K562 (cell line): ENCODE data around the gene ZAP70. TPM values are rescaled to one million over a fixed set of nuclear protein-coding genes. Genes with fewer than 3 reads are reported as not detected.

Experiments used
- BCL6 ChIP-seq: fragments of 250-450 bp; sonication (Bioruptor Pico); IDR thresholded peaks from 2 replicates; pipeline ENCODE4 v1.4.0; 2020
- CHD7 ChIP-seq: fragments of 200-600 bp; sonication (generic); IDR thresholded peaks from one replicate; pipeline ENCODE4 v1.6.1; 2012; ENCODE audit warnings: mild to moderate bottlenecking, low read depth, low read length, inconsistent platforms
- DEAF1 ChIP-seq: fragments of 450-650 bp; formaldehyde crosslinking; IDR thresholded peaks from 2 replicates; pipeline ENCODE4 v1.4.0; 2020; ENCODE audit warnings: mild to moderate bottlenecking, moderate library complexity
- DNMT1 ChIP-seq: fragments of 450-650 bp; IDR thresholded peaks from 2 replicates; pipeline ENCODE4 v1.6.1; 2016; ENCODE audit warnings: antibody characterized with exemption, mild to moderate bottlenecking
- FOXA1 ChIP-seq: fragments of 450-650 bp; IDR thresholded peaks from 2 replicates; pipeline ENCODE4 v1.6.1; 2016; ENCODE audit warnings: mild to moderate bottlenecking, borderline replicate concordance
- FUS ChIP-seq: fragments of 200-400 bp; formaldehyde crosslinking; optimal IDR thresholded peaks from 2 replicates; pipeline ENCODE3; 2017; ENCODE audit warnings: low read depth, low read length
- NFATC3 ChIP-seq: fragments of 450-650 bp; IDR thresholded peaks from 2 replicates; pipeline ENCODE4 v1.6.1; 2017; ENCODE audit warnings: mild to moderate bottlenecking
- POLR2AphosphoS2 ChIP-seq: IDR thresholded peaks from 2 replicates; pipeline ENCODE4 v1.6.1; 2012; ENCODE audit warnings: low read length, improper control_type of control experiment
- SMAD4 ChIP-seq: fragments of 250-450 bp; sonication (Bioruptor Pico); conservative IDR thresholded peaks from 2 replicates; pipeline ENCODE4 v1.8.0; 2021; ENCODE audit warnings: inconsistent platforms, mild to moderate bottlenecking, moderate library complexity
- TARDBP ChIP-seq: fragments of 450-650 bp; IDR thresholded peaks from 2 replicates; pipeline ENCODE4 v1.6.1; 2016
- TSC22D4 ChIP-seq: fragments of 450-650 bp; IDR thresholded peaks from 2 replicates; pipeline ENCODE4 v1.6.1; 2016; ENCODE audit warnings: missing genetic modification characterization, missing biosample characterization, control low read depth
- ZBTB17 ChIP-seq: fragments of 450-650 bp; formaldehyde crosslinking; IDR thresholded peaks from 2 replicates; pipeline ENCODE4 v1.4.0; 2020; ENCODE audit warnings: mild to moderate bottlenecking
- ZNF518B ChIP-seq: fragments of 250-450 bp; sonication (Bioruptor Pico); IDR thresholded peaks from 2 replicates; pipeline ENCODE4 v1.5.0; 2021; ENCODE audit warnings: mild to moderate bottlenecking, moderate library complexity
- polyA plus RNA-seq, 8 experiments: library from polyadenylated mRNA; depleted of rRNA in 4 of 8; stranded (reverse) in 5 of 8; unstranded in 3 of 8; fragments of >200 nt; fragmentation: Nextera tagmentation in 2 of 8; fragmentation: Illumina TruSeq in 1 of 8; extraction: Ambion mirVana in 2 of 8; extraction: Trizol in 1 of 8; gene quantifications; 2 replicates each; pipeline versions ENCODE4 v1.2.1 to v1.2.3, GENCODE V29; 2011 to 2014; ENCODE audit warnings: inconsistent platforms in 1 of 8, missing spikeins in 1 of 8
- total RNA-seq, 7 experiments: library from RNA; depleted of rRNA in 6 of 7; stranded (reverse); fragments of >200 nt in 6 of 7; fragmentation: Illumina TruSeq in 2 of 7; extraction: Trizol in 2 of 7; gene quantifications; 2 replicates each; pipeline versions ENCODE4 v1.2.1 to v1.2.3, GENCODE V29; 2011 to 2021; ENCODE audit warnings: low replicate concordance in 1 of 7

ZAP70 gene
- total and polyA plus RNA-seq, 9 of the 15 experiments (the other 6 are each of a cell fraction or from before 2014, with no cell fraction given) = 0.06 to 0.80 (median 0.21) TPM; not detected in 1

DNA sequence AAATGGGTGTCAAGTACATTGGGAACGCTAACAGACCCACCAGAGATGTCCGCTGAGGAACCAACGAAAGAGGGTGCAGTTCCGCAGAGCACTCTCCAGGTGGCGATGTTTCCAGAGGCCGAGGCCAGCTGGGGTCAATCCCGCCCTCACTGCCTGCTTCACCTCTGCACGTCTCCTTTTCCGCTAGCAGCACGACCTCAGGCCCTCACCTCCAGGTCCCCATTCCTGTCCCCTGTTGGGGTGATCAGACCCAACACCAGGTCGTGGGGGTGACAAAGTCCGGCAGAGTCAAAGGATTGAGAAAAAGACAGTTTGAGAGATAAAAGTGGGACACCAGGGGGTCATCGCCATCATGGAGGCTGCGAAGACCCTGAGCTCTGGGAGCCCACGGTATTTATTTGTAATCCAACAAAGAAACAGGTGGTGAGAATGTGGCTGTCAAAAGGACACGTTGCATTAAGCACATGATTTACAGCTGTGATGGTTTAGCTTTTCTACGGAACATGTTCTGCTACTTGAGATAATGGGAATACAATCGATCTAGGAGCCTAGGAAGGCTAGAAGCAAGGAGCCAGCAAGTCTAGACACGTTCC is 27.3 kb downstream of the ZAP70 start (continued):
- TF ChIP-seq ZNF518B (no peak), DNMT1 (no peak), CHD7 (no peak), TSC22D4 (tag) (no peak), POLR2AphosphoS2 (no peak), ZBTB17 (CRISPR knock-in tag) (no peak), DEAF1 (0 out of 2 replicates have a peak, but pooled peaks have one; percentile 30), FOXA1 (no peak), NFATC3 (no peak), SMAD4 (CRISPR knock-in tag) (peak; percentile 19; the same call in 1 of the 2 replicates), FUS (no peak), BCL6 (no peak), TARDBP (no peak)
